T-cell (primary cell): ENCODE measurements around the gene GPR31. TPM values are rescaled to one million over a fixed set of nuclear protein-coding genes. Genes with fewer than 3 reads are reported as not detected.

Source experiments
- ATAC-seq, 4 experiments: fragments of 200-7000 bp in 3 of 4; fragments of 150-1000 bp in 1 of 4; cut with Tn5 transposase; replicated peaks in 1 of 4; 1 replicate in 3 of 4; 2 replicates in 1 of 4; pipeline ENCODE4 v1.10.0; 2021; ENCODE audit warnings: moderate library complexity in 3 of 4, mild to moderate bottlenecking in 2 of 4, moderate number of reproducible peaks in 1 of 4
- CTCF ChIA-PET, 2 donors: fragments of 300-600 bp; sonication (Branson Sonifier 250); formaldehyde crosslinking; loops; one replicate each; lab custom pipeline; 2022; ENCODE audit warnings: antibody characterized with exemption in 2 of 2; lab: Charles Lee
- POLR2A ChIA-PET, 2 donors: fragments of 300-600 bp; sonication (Branson Sonifier 250); formaldehyde crosslinking; loops; one replicate each; lab custom pipeline; 2022; ENCODE audit warnings: antibody characterized with exemption in 2 of 2; lab: Charles Lee
- DNase-seq, 35 experiments: peaks; one replicate each; pipeline versions ENCODE4 v3.0.0 to v3.0.0-alpha.2; 2013 to 2023
- H3K27ac ChIP-seq: one replicate; pipeline ENCODE4 v1.5.1; 2013; ENCODE audit warnings: low read length
- H3K27me3 ChIP-seq, 2 experiments: replicated peaks in 1 of 2; 1 replicate in 1 of 2; 2 replicates in 1 of 2; pipeline versions ENCODE4 v1.6.1 to v1.7.0; 2013; ENCODE audit warnings: low read length in 1 of 2, mixed read lengths in 1 of 2; ENCODE audit not compliant: control insufficient read depth in 2 of 2, insufficient read depth in 2 of 2; ENCODE audit errors: extremely low read depth in 1 of 2
- H3K36me3 ChIP-seq, 2 donors: 1 replicate in 1 of 2; 2 replicates in 1 of 2; pipeline versions ENCODE4 v1.6.1 to v1.7.0; 2013; ENCODE audit warnings: low read length in 1 of 2; ENCODE audit not compliant: control insufficient read depth in 2 of 2, insufficient read depth in 1 of 2; ENCODE audit errors: extremely low read depth in 1 of 2
- H3K4me1 ChIP-seq, 2 experiments: 1 replicate in 1 of 2; 2 replicates in 1 of 2; pipeline versions ENCODE4 v1.6.1 to v1.7.0; 2013; ENCODE audit warnings: low read length in 2 of 2, mixed read lengths in 1 of 2; ENCODE audit not compliant: insufficient read depth in 2 of 2, control insufficient read depth in 1 of 2; ENCODE audit errors: extremely low read depth in 1 of 2
- H3K4me3 ChIP-seq, 2 donors: 1 replicate in 1 of 2; 2 replicates in 1 of 2; pipeline versions ENCODE4 v1.5.1 to v1.7.0; 2013; ENCODE audit warnings: mild to moderate bottlenecking in 2 of 2, low read length in 1 of 2, moderate library complexity in 1 of 2; ENCODE audit not compliant: control insufficient read depth in 1 of 2; ENCODE audit errors: extremely low read depth in 1 of 2
- H3K9me3 ChIP-seq: 2 replicates; pipeline ENCODE4 v1.7.0; 2013
- H3K27ac Mint-ChIP-seq, 2 donors: one replicate each; pipeline ENCODE4 v1.8.0; 2020 to 2021; ENCODE audit warnings: mild to moderate bottlenecking in 2 of 2, mixed read lengths in 2 of 2
- H3K27me3 Mint-ChIP-seq, 2 donors: one replicate each; pipeline ENCODE4 v1.8.0; 2021 to 2022; ENCODE audit warnings: mixed read lengths in 2 of 2
- H3K36me3 Mint-ChIP-seq: one replicate; pipeline ENCODE4 v1.8.0; 2021; ENCODE audit warnings: mixed read lengths
- H3K4me1 Mint-ChIP-seq, 3 donors: one replicate each; pipeline ENCODE4 v1.8.0; 2020 to 2022; ENCODE audit warnings: mixed read lengths in 3 of 3, mild to moderate bottlenecking in 1 of 3
- H3K4me3 Mint-ChIP-seq, 3 donors: one replicate each; pipeline ENCODE4 v1.8.0; 2020 to 2022; ENCODE audit warnings: mild to moderate bottlenecking in 3 of 3, mixed read lengths in 3 of 3, moderate library complexity in 3 of 3
- H3K9me3 Mint-ChIP-seq, 3 donors: one replicate each; pipeline ENCODE4 v1.8.0; 2020 to 2022; ENCODE audit warnings: mixed read lengths in 3 of 3
- WGBS: methylation state at CpG from one replicate; pipeline ENCODE4 v1.1.5; 2013; ENCODE audit warnings: missing lambda C conversion rate; ENCODE audit not compliant: insufficient coverage; 5-methylcytosine and 5-hydroxymethylcytosine counted together
- total RNA-seq, 35 experiments: library from RNA in 6 of 35; stranded (reverse) in 6 of 35; fragments of 120-200 nt in 1 of 35; gene quantifications; one replicate each; pipeline versions ENCODE4 v1.2.1 to v1.2.4 and lab custom pipeline; 2013 to 2026

Gene GPR31
- total RNA-seq, 5 donors from 2014 or later (not counting 1 experiment from before 2014, with no cell fraction given) = not detected

DNA sequence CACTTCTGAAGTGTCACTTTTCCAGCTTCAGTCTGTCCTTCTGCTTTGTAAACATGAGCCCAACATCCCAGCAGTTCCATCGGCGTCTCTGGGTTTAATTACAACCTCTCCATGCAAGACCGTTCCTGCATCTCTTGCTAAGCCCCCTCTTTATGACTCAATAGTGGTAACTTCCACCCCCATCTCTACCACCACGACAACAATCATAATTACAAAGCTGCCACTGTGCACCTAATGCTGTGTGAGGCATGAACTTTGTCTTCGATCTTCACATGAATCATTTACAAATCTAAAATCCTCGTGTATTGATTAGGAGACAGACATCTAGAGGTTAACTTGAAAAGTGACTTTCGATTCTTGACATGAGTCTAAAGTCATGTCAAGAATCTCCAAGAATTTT is 39.8 kb downstream of the GPR31 start:
- no CpG with 5 or more reads among the region's 7 CpGs for WGBS
- H3K4me3 Mint-ChIP-seq = peak overlapping the region; percentile 1 to 67 (median 46)
- peak overlapping the region; percentile 76 for H3K27ac ChIP-seq
- H3K36me3 ChIP-seq = no peaks in the 10 kb centered on the region
- no peaks in the 10 kb centered on the region for H3K27me3 Mint-ChIP-seq
- peaks cover 3% of the 10 kb centered on the region for H3K36me3 Mint-ChIP-seq
- no peaks in the 10 kb centered on the region for H3K9me3 Mint-ChIP-seq
- H3K4me1 Mint-ChIP-seq = peaks cover 50 to 91% (median 72%) of the 10 kb centered on the region in 3 donors
- no peaks in the 10 kb centered on the region for H3K9me3 ChIP-seq
- peaks cover 25 to 68% of the 10 kb centered on the region in 2 experiments for H3K4me1 ChIP-seq
- no peaks in the 10 kb centered on the region for H3K27me3 ChIP-seq
- POLR2A ChIA-PET = interaction anchor here in 1 of 2 donors (0.7 kb wide), 1 partner anchor 25 kb away, joined by 3 read pairs; no protein-coding TSS in a partner anchor
- no peak for ATAC-seq
- H3K4me3 ChIP-seq = no peak overlapping the region
- CTCF ChIA-PET = interaction anchor here in 1 of 2 donors (1.0 kb wide), 1 partner anchor 24 kb away, joined by 3 read pairs; no protein-coding TSS in a partner anchor
- DNase-seq = no peak
- H3K27ac Mint-ChIP-seq = peak overlapping the region; percentile 93 to 97

DNA sequence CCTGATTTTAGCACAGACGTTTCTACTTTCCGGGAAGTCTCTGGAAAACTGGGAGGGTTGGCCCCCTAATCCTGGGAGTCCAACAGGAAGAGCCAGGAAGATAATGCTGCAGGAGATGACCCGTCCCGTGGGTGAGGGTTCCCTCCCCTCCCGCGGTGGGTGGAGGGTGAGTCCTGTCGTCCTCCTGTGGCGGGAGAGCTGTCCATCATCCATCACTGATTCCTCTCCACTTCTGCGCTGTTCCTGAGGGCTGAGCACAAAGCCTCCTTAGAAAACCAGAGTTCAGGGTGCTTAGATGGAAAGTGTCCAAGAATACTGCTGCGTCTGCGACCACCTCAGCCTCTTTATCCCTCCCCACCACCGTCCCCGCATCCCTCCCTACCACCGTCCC is 40.9 kb downstream of the GPR31 start:
- ChIA-PET CTCF (no interaction called here), POLR2A (no interaction called here)
- H3K36me3 ChIP-seq = no peaks in the 10 kb centered on the region
- WGBS = 61% methylated on average over 2 of the region's 14 CpGs
- Mint-ChIP-seq H3K4me1 (peaks cover 53 to 91% (median 71%) of the 10 kb centered on the region in 3 donors), H3K36me3 (peaks cover 3% of the 10 kb centered on the region), H3K4me3 (peak overlapping the region in 2 of 3 donors; percentile 32 to 54), H3K9me3 (no peaks in the 10 kb centered on the region), H3K27me3 (no peaks in the 10 kb centered on the region), H3K27ac (peak overlapping the region; percentile 65 to 76)
- H3K4me1 ChIP-seq = peaks cover 25 to 63% of the 10 kb centered on the region in 2 experiments
- peak overlapping the region in 1 of 2 donors; percentile 0 for H3K4me3 ChIP-seq
- H3K9me3 ChIP-seq = no peaks in the 10 kb centered on the region
- no peaks in the 10 kb centered on the region for H3K27me3 ChIP-seq
- DNase-seq = no peak
- ATAC-seq = no peak
- no peak overlapping the region for H3K27ac ChIP-seq

DNA sequence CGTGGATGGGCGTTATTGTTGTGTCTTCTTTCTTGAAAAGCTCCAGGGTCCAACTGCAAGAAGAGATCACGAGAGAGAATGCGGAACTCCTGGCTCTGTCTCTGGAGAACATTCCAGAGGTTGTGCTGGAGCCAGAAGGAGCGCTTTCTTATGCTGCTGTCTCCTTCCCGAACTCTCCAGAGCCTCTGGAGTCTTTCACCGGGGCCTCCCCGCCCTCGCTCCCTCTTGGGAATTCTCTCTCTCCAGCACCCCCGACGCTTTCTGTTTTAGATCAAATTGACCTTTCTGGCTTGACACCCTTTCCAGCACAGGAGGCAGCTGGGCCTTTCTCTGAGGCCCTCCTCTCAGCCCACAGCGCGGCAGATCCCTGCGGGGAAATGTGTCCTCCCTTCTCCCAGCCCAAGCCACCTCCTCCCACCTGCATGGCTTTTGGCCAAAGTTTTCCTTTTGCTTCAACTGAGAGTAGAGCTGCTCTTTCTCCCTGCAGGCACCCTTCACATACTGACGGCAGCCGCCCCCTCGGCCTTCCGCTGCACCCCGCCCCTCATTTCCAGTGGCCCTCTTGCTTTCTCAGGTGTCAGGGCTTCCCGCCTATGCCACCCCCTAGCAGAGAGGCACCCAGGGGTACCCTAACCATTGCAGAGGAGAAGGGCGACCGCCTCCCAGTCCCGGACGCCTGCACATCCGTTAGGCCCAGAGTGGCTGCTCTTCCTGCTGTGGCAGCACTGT is 41.5 kb downstream of the GPR31 start:
- no peaks in the 10 kb centered on the region for H3K9me3 ChIP-seq
- ATAC-seq (no peak), DNase-seq (no peak)
- Mint-ChIP-seq H3K9me3 (no peaks in the 10 kb centered on the region), H3K27ac (peak overlapping the region; percentile 65 to 76), H3K36me3 (peaks cover 3% of the 10 kb centered on the region), H3K4me1 (peaks cover 53 to 91% (median 70%) of the 10 kb centered on the region in 3 donors), H3K4me3 (peak overlapping the region in 2 of 3 donors; percentile 48 to 54), H3K27me3 (no peaks in the 10 kb centered on the region)
- WGBS = 81% methylated on average over 22 of the region's 25 CpGs
- no peaks in the 10 kb centered on the region for H3K36me3 ChIP-seq
- H3K27me3 ChIP-seq = no peaks in the 10 kb centered on the region
- H3K27ac ChIP-seq = peak overlapping the region; percentile 6
- peak overlapping the region in 1 of 2 donors; percentile 0 for H3K4me3 ChIP-seq
- ChIA-PET POLR2A (no interaction called here), CTCF (no interaction called here)
- peaks cover 25 to 57% of the 10 kb centered on the region in 2 experiments for H3K4me1 ChIP-seq

DNA sequence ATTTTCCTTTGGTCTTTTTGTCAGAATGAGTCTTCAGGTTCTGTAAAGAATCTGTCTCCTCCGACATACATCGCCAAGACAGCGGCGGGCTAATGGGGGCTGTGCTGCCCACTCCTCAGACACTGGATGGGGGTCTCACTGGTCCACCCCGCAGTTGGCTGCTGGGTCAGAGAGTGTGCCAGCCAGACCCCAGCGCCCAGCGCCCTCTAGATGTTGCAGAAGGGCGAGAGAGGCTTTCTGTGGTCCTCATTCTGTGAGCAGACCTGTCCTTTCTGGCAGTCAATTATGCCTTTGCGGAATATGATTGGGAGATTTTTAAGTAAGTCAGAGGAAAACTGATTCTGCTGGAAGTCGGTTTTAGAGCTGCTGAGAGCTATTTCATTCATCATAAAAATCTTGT is 42.7 kb downstream of the GPR31 start:
- ATAC-seq (no peak), DNase-seq (no peak)
- WGBS = 89% methylated on average over 3 of the region's 10 CpGs
- Histone ChIP-seq H3K4me3 (peak overlapping the region in 1 of 2 donors; percentile 51), H3K36me3 (no peaks in the 10 kb centered on the region), H3K9me3 (no peaks in the 10 kb centered on the region), H3K4me1 (peaks cover 16 to 49% of the 10 kb centered on the region in 2 experiments), H3K27me3 (no peaks in the 10 kb centered on the region), H3K27ac (peak overlapping the region; percentile 89)
- POLR2A ChIA-PET = interaction anchor here (0.8 to 2.7 kb wide), 2 partner anchors 21 to 74 kb away, joined by 3 to 12 read pairs; no protein-coding TSS in a partner anchor
- Mint-ChIP-seq H3K4me3 (peak overlapping the region; percentile 70 to 88 (median 86)), H3K36me3 (peaks cover 3% of the 10 kb centered on the region), H3K4me1 (peaks cover 43 to 88% (median 62%) of the 10 kb centered on the region in 3 donors), H3K27ac (peak overlapping the region; percentile 73 to 85), H3K9me3 (no peaks in the 10 kb centered on the region), H3K27me3 (peaks cover 0 to 7% of the 10 kb centered on the region in 2 donors)
- CTCF ChIA-PET = interaction anchor here in 1 of 2 donors (1.5 kb wide), 1 partner anchor 125 kb away, joined by 5 read pairs; no protein-coding TSS in a partner anchor

DNA sequence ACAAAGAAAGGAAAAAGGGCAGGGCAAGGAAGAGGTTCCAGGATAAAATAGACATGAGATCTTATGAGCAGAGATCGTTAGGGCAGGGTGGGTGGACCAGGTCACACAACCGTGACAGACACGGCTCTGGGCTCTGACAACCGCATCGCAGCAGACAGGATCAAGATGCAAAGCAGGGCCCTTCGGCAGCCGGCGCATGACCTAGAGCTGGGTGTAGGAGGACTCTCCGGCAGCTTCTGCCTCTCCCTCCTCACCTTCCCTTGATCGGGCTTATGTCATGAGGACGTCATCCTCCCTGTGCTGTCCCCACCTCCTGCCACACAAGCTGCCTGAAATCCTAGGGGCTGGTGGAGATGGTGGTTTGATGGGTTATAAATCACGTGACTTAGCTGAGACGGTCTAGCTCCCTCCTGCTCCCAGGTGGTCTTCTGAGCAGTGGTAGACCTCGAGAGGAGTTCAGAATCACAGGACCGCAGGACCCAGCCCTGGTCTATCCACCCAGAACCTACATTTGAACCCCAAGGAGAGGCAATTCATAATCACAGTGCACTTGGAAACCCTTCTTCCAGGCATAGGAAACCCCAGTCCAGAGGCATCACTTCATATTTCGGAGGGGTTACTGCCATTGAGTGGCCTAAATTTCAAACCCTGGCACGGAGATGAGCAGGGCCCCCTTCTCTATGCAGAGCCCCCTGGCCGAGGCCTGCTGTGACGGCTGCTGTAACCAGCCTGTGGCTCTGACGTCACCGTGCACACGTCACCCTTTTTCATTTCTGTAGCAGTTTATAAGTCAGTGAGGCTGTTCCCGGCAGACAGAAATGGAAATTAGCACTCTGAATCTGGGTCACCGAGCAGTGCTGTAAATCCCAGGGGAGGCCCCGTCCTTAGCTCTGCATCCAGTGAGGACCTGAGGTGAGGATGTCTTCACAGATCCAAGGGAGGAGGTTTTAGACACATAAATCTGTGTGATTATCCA is 43.6 kb downstream of the GPR31 start:
- H3K4me3 ChIP-seq = peak overlapping the region in 1 of 2 donors; percentile 51
- no peaks in the 10 kb centered on the region for H3K27me3 ChIP-seq
- Mint-ChIP-seq H3K36me3 (peaks cover 3% of the 10 kb centered on the region), H3K4me1 (peaks cover 34 to 87% (median 54%) of the 10 kb centered on the region in 3 donors), H3K27me3 (peaks cover 0 to 15% of the 10 kb centered on the region in 2 donors), H3K27ac (peak overlapping the region; percentile 73 to 85), H3K4me3 (peak overlapping the region; percentile 70 to 88 (median 86)), H3K9me3 (no peaks in the 10 kb centered on the region)
- H3K4me1 ChIP-seq = peaks cover 10 to 44% of the 10 kb centered on the region in 2 experiments
- 46% methylated on average over 14 of the region's 25 CpGs for WGBS
- DNase-seq = peak in 33 of 35 experiments; percentile 27 to 76 (median 54)
- H3K36me3 ChIP-seq = no peaks in the 10 kb centered on the region
- POLR2A ChIA-PET = interaction anchor here in 1 of 2 donors (1.0 to 2.7 kb wide), 3 partner anchors 10 to 20 kb away, joined by 3 to 12 read pairs (median 4); no protein-coding TSS in a partner anchor
- CTCF ChIA-PET = interaction anchor here in 1 of 2 donors (1.5 kb wide), 1 partner anchor 124 kb away, joined by 5 read pairs; no protein-coding TSS in a partner anchor
- H3K27ac ChIP-seq = peak overlapping the region; percentile 89
- no peaks in the 10 kb centered on the region for H3K9me3 ChIP-seq
- ATAC-seq = peak; percentile 50 to 86 (median 66)
